SKM-1 (cell line): ENCODE data around the gene MRPS16.

Experiments used
- DNase-seq: peaks from one replicate; lab custom pipeline; 2025; ENCODE audit not compliant: unreplicated experiment; lab: John Stamatoyannopoulos, UW

Gene MRPS16

DNA sequence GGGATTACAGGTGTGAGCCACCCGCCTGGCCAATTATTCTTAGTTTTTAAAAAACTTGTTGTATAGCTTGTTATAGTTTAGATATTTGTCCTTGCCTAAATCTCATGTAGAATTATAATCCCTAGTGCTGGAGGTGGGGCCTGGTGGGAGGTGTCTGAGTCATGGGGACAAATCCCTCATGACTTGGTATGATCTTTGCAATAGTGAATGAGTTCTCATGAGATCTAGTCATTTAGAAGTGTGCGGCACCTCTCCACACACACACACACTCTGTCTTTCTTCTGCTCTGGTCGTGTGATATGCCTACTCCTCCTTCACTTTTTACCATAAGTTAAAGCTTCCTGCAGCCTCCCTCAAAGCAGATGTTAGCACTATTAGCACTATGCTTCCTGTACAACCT is 47.4 kb downstream of the MRPS16 start:
- DNase-seq, result no peak
